DMS153 (cell line): ENCODE results near the gene CDK11A.
A peak's percentile ranks its signal among the peaks of the same experiment; 100 is the strongest.

ENCODE experiments used
- DNase-seq: peaks from one replicate; lab custom pipeline; 2025; lab: John Stamatoyannopoulos, UW

The CDK11A gene

DNA sequence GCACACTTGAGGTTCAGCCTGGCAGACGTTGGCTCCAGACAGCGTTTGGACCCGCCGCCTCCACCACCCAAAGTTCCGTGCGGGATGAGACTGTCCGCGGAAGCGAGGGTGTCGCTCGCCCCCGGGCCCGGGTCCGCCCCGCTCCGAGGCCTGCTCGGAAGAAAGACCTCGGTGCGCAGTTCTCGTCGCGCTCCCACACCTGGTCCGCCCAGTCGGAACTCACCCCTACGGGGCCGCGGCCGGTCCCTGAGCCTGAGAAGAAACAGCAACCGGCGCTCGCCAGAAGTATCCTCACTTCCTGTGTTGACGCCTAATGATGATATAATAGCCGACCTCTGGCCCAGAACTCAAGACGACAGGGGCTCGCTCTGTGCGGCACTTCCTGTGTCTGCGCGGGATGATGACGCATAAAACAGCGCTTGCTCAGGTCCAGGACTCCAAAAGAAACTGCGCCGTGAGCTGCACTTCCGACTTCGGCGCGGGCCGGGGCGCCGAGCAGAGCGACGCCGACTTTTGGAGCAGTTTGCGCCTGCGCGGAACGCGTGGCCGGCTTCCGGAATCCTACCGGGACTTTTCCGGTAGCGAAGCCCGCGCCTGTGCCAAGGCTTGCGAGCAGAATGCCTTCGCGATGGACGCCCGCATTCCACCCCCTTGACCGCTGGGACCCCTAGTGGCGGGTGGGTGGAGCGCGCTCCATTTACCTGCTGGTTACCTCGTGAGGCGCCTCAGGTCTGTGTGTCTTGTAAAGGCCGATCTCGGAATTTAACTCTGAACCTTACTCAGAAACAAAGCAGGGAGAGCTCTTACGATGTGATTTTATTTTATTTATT is at the start of gene CDK11A:
CDK11A (minus strand) TSS at position 323 of the 830 bp plus-strand sequence. CDS start 1,539 bp downstream, outside the sequence.
- peak; percentile 100 for DNase-seq

GRCh38 chr1:1773874-1774273 is 49.7 kb upstream of the CDK11A start:
- DNase-seq: no peak

- DNase-seq: no peak
These were observed 46.9 kb upstream of the CDK11A start for GRCh38 chr1:1771096-1771495.

- DNase-seq: no peak
These were observed 45.9 kb upstream of the CDK11A start for GRCh38 chr1:1770102-1770501.

- DNase-seq: no peak
These were observed 44.3 kb upstream of the CDK11A start for GRCh38 chr1:1768249-1768992.

- DNase-seq: no peak
These were observed 40.8 kb upstream of the CDK11A start for GRCh38 chr1:1764876-1765470.

- no peak for DNase-seq
These were observed 39.8 kb upstream of the CDK11A start for GRCh38 chr1:1763657-1764621.

DNA sequence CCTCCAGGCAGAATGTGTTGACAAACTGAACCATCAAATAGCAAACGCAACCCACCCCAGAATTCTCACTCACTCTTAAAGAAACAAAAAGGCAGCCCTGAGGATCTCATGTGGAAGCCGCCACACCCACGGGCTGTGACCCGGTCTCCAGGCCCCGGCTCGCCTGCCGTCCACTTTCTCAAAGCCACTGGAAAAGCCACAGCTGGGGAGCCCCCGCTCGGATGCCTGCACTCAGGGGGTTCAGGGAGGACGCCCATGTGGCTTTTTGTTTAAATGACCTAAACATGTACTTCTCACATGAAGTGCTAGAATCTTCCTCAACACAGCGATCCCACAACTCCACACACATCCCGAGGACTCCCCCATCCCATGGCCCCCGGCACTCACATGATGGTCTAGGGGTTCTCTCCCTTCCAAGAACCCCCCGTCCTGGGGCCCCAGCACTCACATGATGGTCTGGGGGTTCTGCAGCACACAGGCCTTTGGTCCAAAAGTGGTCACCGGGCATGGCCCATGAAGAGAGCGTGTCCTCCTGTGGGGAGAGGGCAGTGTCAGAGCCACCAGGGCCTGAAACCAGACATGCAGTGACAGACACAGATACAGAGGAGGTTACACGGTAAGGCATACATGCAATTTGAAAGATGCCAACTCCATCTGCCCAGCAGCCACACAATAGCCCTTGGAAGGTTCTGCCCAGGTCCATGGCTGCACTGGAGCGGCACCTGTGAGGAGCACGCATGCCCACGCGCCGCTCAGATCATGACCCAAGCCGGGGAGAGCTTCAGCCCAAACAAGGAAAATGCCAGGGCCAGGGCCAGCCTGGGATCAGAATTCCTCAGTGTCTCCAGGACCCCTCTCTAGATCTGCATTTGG is 37.6 kb upstream of the CDK11A start:
- DNase-seq: no peak

DNA sequence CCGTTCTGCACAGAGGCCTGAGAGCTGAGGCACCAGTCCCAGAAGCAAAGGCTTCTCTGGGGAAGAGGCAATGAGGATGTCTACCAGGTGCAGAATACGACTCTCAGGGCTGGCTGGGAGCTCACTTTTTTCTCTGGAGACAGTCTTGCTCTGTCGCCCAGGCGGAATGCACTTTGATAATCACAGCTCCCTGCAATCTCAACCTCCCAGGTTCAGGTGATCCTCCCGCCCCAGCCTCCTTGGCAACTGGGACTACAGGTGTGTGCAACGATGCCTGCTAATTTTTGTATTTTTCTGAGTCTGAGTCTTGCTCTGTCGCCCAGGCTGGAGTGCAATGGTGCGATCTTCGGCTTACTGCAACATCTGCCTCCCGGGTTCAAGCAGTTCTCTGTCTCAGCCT is 36.6 kb upstream of the CDK11A start:
- no peak for DNase-seq

GRCh38 chr1:1760345-1760650 is 36.1 kb upstream of the CDK11A start:
- no peak for DNase-seq

DNA sequence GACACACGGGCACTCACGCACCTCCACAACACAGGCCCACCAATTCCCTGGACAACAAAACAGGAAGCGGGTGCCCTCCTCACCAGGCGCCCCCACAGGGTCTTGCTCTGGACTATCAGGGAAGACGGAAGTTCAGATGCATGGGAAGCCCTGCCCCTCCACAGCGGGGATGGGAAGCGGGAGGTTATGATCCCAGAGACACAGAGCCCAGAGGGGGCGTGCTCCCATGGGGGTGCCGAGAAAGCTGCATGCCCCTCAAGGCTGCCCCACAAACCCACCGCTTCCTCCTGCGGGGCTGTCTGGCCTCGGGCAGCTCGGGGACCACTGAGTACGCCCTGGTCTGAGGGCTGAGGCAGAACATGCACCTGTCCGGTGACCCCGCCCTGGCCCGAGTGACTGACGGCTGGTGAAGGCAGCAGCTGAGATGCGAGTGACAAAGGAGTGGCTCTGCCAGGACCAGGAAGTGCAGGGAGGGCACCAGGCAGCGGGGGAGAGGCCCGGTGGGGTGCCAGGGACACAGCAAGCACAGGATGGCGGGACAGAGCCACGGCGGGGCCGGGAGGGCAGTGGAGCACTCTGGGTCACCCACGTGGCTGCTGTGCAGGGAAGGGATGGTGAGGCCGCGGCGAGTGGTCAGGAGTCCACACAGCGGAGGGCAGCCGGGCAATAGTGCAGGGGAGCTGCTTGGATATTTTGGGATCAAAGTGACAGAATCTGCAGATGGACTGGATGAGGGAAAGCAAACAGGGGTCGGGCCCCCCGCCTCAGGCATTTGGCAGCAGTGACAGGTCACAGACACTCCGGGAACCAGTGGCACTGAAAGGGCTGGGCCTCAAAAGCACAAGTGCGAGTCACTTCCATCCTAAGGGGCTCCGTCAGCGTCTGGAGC is 35.5 kb upstream of the CDK11A start:
- DNase-seq: peak; percentile 81

DNA sequence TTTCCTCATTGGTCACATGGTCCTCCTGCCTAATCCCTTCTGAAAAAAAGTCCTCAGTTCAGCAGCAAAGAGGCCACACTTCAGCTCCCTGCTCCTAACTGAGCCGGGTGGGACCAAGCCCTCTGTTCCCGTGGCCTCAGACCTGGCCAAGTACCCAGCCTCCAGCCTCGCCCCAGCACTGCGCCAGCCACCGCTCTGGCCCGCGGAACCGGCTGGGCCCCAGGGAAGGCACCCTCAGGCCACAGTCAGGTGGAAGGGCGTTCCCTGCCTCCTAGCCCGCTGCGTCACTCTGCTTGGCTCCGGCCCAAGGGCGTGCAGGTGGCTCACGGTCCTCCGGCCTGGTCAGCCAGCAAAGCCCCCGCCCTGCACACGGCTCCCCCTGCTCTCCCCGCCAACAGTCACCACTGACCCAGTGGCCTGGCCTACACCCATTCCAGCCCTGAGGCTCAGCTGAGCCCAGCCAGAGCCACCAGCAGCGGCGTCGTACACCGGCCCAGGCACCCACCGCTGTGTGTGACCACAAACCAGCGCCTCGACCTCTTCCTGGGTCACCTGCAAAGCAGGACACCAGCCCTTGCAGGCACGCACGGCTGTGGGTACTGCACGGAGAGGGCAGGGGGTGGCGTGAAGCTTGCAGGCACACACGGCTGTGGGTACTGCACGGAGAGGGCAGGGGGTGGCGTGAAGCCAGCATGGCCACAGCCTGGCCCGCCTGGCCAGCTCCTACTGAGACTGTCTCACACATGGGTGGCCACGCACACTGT is 34.7 kb upstream of the CDK11A start:
- DNase-seq: peak; percentile 74

DNA sequence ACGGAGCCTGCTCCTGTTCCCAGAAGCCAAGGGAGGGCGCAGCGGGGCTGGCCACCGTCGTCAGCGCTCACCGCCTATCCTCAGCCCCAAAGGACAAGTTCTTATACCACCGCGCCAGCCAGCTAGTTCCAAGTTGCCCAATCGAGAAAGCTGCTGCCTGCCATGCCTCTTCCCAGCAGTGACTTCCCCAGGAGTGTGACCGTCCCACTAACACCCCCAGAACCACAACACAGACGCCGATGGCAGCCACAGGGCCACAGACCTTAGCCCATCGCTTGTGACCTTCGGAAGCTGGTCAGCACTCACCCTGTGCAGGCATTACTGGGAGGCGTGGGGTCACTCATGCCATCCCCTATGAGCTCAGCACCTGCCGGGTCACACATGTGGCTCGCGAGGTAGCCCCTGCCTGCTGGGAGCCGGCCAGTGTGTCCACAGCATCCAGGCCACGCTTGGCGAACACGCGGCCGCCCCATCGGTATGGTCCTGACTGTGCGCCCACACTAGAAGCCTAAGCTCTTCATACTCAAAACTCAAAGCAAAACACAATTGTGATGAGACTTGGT is 34.0 kb upstream of the CDK11A start:
- DNase-seq: no peak

- no peak for DNase-seq
These were observed 33.4 kb upstream of the CDK11A start for GRCh38 chr1:1757422-1758058.

GRCh38 chr1:1756661-1757421 is 32.7 kb upstream of the CDK11A start:
- no peak for DNase-seq

GRCh38 chr1:1755852-1756251 is 31.7 kb upstream of the CDK11A start:
- no peak for DNase-seq

DNA sequence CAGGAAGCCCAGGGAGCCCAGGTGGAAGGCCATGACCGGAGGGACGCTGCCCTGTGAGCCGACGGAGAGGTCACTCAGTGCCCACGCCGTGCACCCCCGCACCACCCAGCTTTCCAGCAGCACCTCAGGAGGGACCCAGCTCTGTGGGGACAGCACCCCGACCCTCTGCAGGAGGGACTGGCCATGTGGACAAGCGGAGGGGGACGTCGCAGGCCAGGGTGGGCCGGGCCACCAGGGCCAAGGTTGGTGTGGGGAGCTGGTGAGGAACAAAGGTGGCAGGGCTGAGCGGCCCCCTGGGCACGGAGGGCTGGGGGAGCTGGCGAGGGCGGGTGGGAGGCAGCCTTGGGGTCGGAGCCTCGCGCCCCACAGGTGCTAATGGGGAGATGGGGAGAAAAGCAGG is 31.3 kb upstream of the CDK11A start:
- DNase-seq: no peak
